T-cell (primary cell): ENCODE measurements around the gene ST3GAL2. TPM values are rescaled to one million over a fixed set of nuclear protein-coding genes. Genes with fewer than 3 reads are reported as not detected.

Experiments used
- ATAC-seq, 4 experiments: fragments of 200-7000 bp in 3 of 4; fragments of 150-1000 bp in 1 of 4; cut with Tn5 transposase; replicated peaks in 1 of 4; 1 replicate in 3 of 4; 2 replicates in 1 of 4; pipeline ENCODE4 v1.10.0; 2021; ENCODE audit warnings: moderate library complexity in 3 of 4, mild to moderate bottlenecking in 2 of 4, moderate number of reproducible peaks in 1 of 4
- CTCF ChIA-PET, 2 donors: fragments of 300-600 bp; sonication (Branson Sonifier 250); formaldehyde crosslinking; loops; one replicate each; lab custom pipeline; 2022; ENCODE audit warnings: antibody characterized with exemption in 2 of 2; lab: Charles Lee
- POLR2A ChIA-PET, 2 donors: fragments of 300-600 bp; sonication (Branson Sonifier 250); formaldehyde crosslinking; loops; one replicate each; lab custom pipeline; 2022; ENCODE audit warnings: antibody characterized with exemption in 2 of 2; lab: Charles Lee
- DNase-seq, 35 experiments: peaks; one replicate each; pipeline versions ENCODE4 v3.0.0 to v3.0.0-alpha.2; 2013 to 2023
- H3K27ac ChIP-seq: one replicate; pipeline ENCODE4 v1.5.1; 2013; ENCODE audit warnings: low read length
- H3K27me3 ChIP-seq, 2 experiments: replicated peaks in 1 of 2; 1 replicate in 1 of 2; 2 replicates in 1 of 2; pipeline versions ENCODE4 v1.6.1 to v1.7.0; 2013; ENCODE audit warnings: low read length in 1 of 2, mixed read lengths in 1 of 2; ENCODE audit not compliant: control insufficient read depth in 2 of 2, insufficient read depth in 2 of 2; ENCODE audit errors: extremely low read depth in 1 of 2
- H3K36me3 ChIP-seq, 2 donors: 1 replicate in 1 of 2; 2 replicates in 1 of 2; pipeline versions ENCODE4 v1.6.1 to v1.7.0; 2013; ENCODE audit warnings: low read length in 1 of 2; ENCODE audit not compliant: control insufficient read depth in 2 of 2, insufficient read depth in 1 of 2; ENCODE audit errors: extremely low read depth in 1 of 2
- H3K4me1 ChIP-seq, 2 experiments: 1 replicate in 1 of 2; 2 replicates in 1 of 2; pipeline versions ENCODE4 v1.6.1 to v1.7.0; 2013; ENCODE audit warnings: low read length in 2 of 2, mixed read lengths in 1 of 2; ENCODE audit not compliant: insufficient read depth in 2 of 2, control insufficient read depth in 1 of 2; ENCODE audit errors: extremely low read depth in 1 of 2
- H3K4me3 ChIP-seq, 2 donors: 1 replicate in 1 of 2; 2 replicates in 1 of 2; pipeline versions ENCODE4 v1.5.1 to v1.7.0; 2013; ENCODE audit warnings: mild to moderate bottlenecking in 2 of 2, low read length in 1 of 2, moderate library complexity in 1 of 2; ENCODE audit not compliant: control insufficient read depth in 1 of 2; ENCODE audit errors: extremely low read depth in 1 of 2
- H3K9me3 ChIP-seq: 2 replicates; pipeline ENCODE4 v1.7.0; 2013
- H3K27ac Mint-ChIP-seq, 2 donors: one replicate each; pipeline ENCODE4 v1.8.0; 2020 to 2021; ENCODE audit warnings: mild to moderate bottlenecking in 2 of 2, mixed read lengths in 2 of 2
- H3K27me3 Mint-ChIP-seq, 2 donors: one replicate each; pipeline ENCODE4 v1.8.0; 2021 to 2022; ENCODE audit warnings: mixed read lengths in 2 of 2
- H3K36me3 Mint-ChIP-seq: one replicate; pipeline ENCODE4 v1.8.0; 2021; ENCODE audit warnings: mixed read lengths
- H3K4me1 Mint-ChIP-seq, 3 donors: one replicate each; pipeline ENCODE4 v1.8.0; 2020 to 2022; ENCODE audit warnings: mixed read lengths in 3 of 3, mild to moderate bottlenecking in 1 of 3
- H3K4me3 Mint-ChIP-seq, 3 donors: one replicate each; pipeline ENCODE4 v1.8.0; 2020 to 2022; ENCODE audit warnings: mild to moderate bottlenecking in 3 of 3, mixed read lengths in 3 of 3, moderate library complexity in 3 of 3
- H3K9me3 Mint-ChIP-seq, 3 donors: one replicate each; pipeline ENCODE4 v1.8.0; 2020 to 2022; ENCODE audit warnings: mixed read lengths in 3 of 3
- WGBS: methylation state at CpG from one replicate; pipeline ENCODE4 v1.1.5; 2013; ENCODE audit warnings: missing lambda C conversion rate; ENCODE audit not compliant: insufficient coverage; 5-methylcytosine and 5-hydroxymethylcytosine counted together
- total RNA-seq, 35 experiments: library from RNA in 6 of 35; stranded (reverse) in 6 of 35; fragments of 120-200 nt in 1 of 35; gene quantifications; one replicate each; pipeline versions ENCODE4 v1.2.1 to v1.2.4 and lab custom pipeline; 2013 to 2026

The ST3GAL2 gene
- total RNA-seq, 5 donors from 2014 or later (not counting 1 experiment from before 2014, with no cell fraction given): 18.9 to 35.1 (median 30.2) TPM

DNA sequence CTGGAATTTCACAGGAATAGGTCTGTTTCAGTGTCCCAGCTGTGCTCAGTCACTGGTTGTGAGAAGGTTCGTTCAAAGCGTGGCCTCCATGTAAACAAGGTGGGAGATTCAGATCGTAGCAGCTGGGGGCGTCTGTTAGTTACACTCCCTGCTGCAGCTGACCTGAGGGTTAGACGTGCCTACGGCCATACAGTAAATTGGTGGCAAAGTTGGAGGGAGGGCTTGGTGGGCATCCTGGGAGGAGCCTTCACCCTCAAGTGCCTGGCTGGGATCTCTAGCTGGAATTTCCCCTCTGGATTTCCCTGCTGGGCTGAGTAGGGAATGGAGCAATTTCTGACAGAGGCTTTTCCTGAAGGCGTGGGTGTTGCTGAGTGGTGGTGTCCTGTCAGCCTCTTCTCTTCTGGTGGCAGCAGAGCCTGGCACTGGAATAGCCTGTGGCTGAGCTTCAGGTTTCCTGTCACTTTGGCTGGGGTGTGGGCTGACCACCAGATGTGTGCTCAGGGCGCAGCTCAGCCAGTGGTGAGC lies 21.9 kb upstream of the ST3GAL2 start:
- no peak overlapping the region for H3K4me3 Mint-ChIP-seq
- no peaks in the 10 kb centered on the region for H3K27me3 Mint-ChIP-seq
- POLR2A ChIA-PET: interaction anchor here in 1 of 2 donors (0.5 to 0.6 kb wide), 2 partner anchors 134 to 172 kb away, joined by 4 to 5 read pairs; no protein-coding TSS in a partner anchor
- peaks cover 8% of the 10 kb centered on the region for H3K36me3 Mint-ChIP-seq
- no peak for DNase-seq
- no peak for ATAC-seq
- H3K9me3 Mint-ChIP-seq: no peaks in the 10 kb centered on the region
- H3K4me1 Mint-ChIP-seq: peaks cover 6 to 10% (median 9%) of the 10 kb centered on the region in 3 donors
- Histone ChIP-seq H3K9me3 (no peaks in the 10 kb centered on the region), H3K4me3 (no peak overlapping the region), H3K4me1 (peaks cover 0 to 3% of the 10 kb centered on the region in 2 experiments), H3K27ac (no peak overlapping the region), H3K27me3 (no peaks in the 10 kb centered on the region), H3K36me3 (peaks cover 16 to 17% of the 10 kb centered on the region in 2 donors)
- H3K27ac Mint-ChIP-seq: no peak overlapping the region
- CTCF ChIA-PET: no interaction called here
- WGBS: 85% methylated on average over 8 of the region's 8 CpGs

DNA sequence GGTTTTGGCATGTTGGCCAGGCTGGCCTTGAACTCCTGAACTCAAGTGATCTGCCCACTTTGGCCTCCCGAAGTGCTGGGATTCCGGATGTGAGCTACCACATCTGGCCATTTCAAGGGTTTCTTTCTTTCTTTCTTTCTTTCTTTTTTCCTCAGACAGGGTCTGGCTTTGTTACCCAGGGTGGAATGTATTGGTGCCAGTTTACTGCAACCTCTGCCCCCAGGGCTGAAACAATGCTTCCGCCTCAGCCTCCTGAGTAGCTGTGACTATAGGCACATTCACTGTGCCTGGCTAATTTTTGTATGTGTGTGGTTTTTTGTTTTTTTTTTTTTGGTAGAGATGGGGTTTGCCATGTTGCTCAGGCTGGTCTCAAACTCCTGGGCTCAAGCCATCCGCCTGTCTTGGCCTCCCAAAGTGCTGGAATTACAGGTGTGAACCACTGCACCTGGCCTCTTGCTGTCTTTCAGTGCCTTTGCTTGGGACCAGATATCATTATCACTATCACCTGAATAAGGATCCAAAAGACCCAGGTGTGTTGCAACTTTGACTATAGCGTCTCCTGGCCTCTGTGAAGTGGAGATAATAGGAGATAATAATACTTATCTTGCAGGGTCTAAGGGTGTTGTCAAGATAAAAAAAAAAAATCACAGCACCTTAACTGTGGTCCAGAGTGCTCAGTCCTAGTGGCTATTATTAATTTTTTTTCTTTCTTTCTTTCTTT lies 18.7 kb upstream of the ST3GAL2 start:
- no peak overlapping the region for H3K27ac Mint-ChIP-seq
- no peaks in the 10 kb centered on the region for H3K9me3 ChIP-seq
- DNase-seq (no peak), ATAC-seq (no peak)
- POLR2A ChIA-PET: interaction anchor here in 1 of 2 donors (0.7 kb wide), 1 partner anchor 24 kb away, joined by 3 read pairs; no protein-coding TSS in a partner anchor
- WGBS: 100% methylated on average over 2 of the region's 5 CpGs
- H3K4me3 ChIP-seq: no peak overlapping the region
- no peak overlapping the region for H3K27ac ChIP-seq
- H3K36me3 Mint-ChIP-seq: no peaks in the 10 kb centered on the region
- CTCF ChIA-PET: interaction anchor here in 1 of 2 donors (0.6 kb wide), 1 partner anchor 89 kb away, joined by 3 read pairs; no protein-coding TSS in a partner anchor
- H3K9me3 Mint-ChIP-seq: no peaks in the 10 kb centered on the region
- H3K4me3 Mint-ChIP-seq: no peak overlapping the region
- no peaks in the 10 kb centered on the region for H3K27me3 Mint-ChIP-seq
- peaks cover 0 to 6% of the 10 kb centered on the region in 2 donors for H3K36me3 ChIP-seq
- peaks cover 18 to 29% (median 22%) of the 10 kb centered on the region in 3 donors for H3K4me1 Mint-ChIP-seq
- no peaks in the 10 kb centered on the region for H3K27me3 ChIP-seq
- peaks cover 7 to 23% of the 10 kb centered on the region in 2 experiments for H3K4me1 ChIP-seq

DNA sequence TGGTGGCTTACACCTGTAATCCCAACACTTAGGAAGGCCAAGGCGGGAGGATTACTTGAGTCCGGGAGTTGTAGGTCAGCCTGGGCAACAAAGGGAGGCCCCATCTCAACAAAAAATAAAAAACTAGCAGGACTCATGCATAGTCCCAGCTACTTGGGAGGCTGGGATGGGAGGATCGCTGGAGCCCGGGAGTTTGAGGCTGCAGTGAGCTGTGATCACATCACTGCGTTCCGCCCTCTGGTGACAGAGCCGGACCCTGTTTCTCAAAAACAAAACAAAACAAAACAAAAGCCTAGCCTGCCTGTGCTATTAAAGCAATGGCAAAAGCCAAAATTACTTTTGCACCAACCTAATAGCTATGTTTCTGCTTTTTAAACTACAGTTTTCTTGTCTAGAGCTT lies 17.0 kb upstream of the ST3GAL2 start:
- POLR2A ChIA-PET: no interaction called here

DNA sequence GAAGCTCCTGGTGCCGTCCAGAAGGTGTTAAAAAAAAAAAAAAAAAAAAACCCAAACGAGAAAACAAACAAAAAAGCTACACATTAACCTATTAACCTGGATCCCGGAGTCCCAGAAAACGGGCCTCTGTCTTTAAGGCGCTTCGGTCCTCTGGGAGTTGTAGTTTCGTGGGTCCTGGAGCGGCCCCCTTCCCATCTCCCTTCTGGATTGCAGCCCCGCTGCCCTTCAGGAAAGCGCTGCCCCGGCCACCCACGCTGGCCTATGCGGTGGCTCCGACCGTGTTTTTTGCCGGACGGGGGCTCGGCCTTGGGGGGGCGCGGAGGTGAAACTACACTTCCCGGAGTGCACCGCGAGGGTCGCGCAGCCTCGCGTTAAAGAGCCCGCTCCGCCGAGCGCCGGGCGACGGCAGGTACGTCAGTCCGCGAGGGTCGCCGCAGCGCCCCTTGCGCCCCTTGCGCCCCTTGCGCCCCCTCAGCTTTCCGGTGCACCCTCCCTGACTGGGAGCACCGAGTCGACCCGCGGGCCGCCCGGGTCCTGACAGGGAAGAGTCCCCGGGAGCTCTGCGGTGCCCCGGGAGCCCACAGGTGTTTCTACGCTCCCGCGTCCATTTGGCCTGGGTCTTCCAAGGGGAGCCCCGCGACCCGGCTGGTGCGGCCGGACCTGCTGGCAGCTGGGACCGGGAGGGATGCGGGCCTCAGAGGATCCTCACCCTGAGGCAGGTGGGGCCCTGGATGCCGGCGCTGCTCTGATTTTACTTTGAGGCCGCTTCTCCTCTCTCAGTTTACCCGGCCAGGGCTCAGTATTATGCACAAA lies 15.5 kb upstream of the ST3GAL2 start, which contains the start of gene FCSK:
Gene FCSK, plus strand, starts transcription at position 374 of the 813 bp plus-strand sequence. CDS start 8,596 bp downstream, outside the sequence.
- peaks cover 18 to 32% (median 28%) of the 10 kb centered on the region in 3 donors for H3K4me1 Mint-ChIP-seq
- peak; percentile 9 to 81 (median 57) for DNase-seq
- H3K27ac ChIP-seq: peak within 1 kb of the TSS; percentile 92
- peak within 1 kb of the TSS; percentile 84 to 91 (median 87) for H3K4me3 Mint-ChIP-seq
- H3K4me3 ChIP-seq: peak within 1 kb of the TSS; percentile 93 to 98
- peaks cover 0 to 2% of the 10 kb centered on the region in 2 experiments for H3K27me3 ChIP-seq
- H3K27ac Mint-ChIP-seq: peak within 1 kb of the TSS; percentile 85 to 91
- CTCF ChIA-PET: interaction anchor here (0.6 to 1.9 kb wide), 8 partner anchors 22 to 302 kb away, joined by 3 to 6 read pairs (median 4); partner anchors contain the start of gene COG4 (in 1 of the 2)
- POLR2A ChIA-PET: interaction anchor here (0.6 to 1.5 kb wide), 9 partner anchors 18 to 199 kb away, joined by 3 to 11 read pairs (median 4); partner anchors contain the start of genes AARS1 (in 1 of the 2) and COG4 (in 1 of the 2)
- peaks cover 7 to 23% of the 10 kb centered on the region in 2 experiments for H3K4me1 ChIP-seq
- no peaks in the 10 kb centered on the region for H3K27me3 Mint-ChIP-seq
- no peaks in the 10 kb centered on the region for H3K9me3 Mint-ChIP-seq
- WGBS: under 1% methylated on average over 57 of the region's 67 CpGs
- H3K36me3 Mint-ChIP-seq: no peaks in the 10 kb centered on the region
- no peaks in the 10 kb centered on the region for H3K9me3 ChIP-seq
- peak; percentile 94 to 95 (median 95) for ATAC-seq
- H3K36me3 ChIP-seq: no peaks in the 10 kb centered on the region

More for the DNA sequence above, 17.0 kb upstream of the ST3GAL2 start:
- ATAC-seq: no peak
- no peaks in the 10 kb centered on the region for H3K36me3 Mint-ChIP-seq
- no peak for DNase-seq
- H3K27ac Mint-ChIP-seq: peak overlapping the region in 1 of 2 donors; percentile 25
- Histone ChIP-seq H3K4me3 (no peak overlapping the region), H3K36me3 (no peaks in the 10 kb centered on the region), H3K27me3 (peaks cover 0 to 2% of the 10 kb centered on the region in 2 experiments), H3K9me3 (no peaks in the 10 kb centered on the region), H3K27ac (no peak overlapping the region), H3K4me1 (peaks cover 7 to 23% of the 10 kb centered on the region in 2 experiments)
- 100% methylated on average over 3 of the region's 7 CpGs for WGBS
- CTCF ChIA-PET: no interaction called here
- no peaks in the 10 kb centered on the region for H3K27me3 Mint-ChIP-seq
- H3K4me1 Mint-ChIP-seq: peaks cover 18 to 27% (median 22%) of the 10 kb centered on the region in 3 donors
- peak overlapping the region; percentile 84 to 91 (median 87) for H3K4me3 Mint-ChIP-seq
- H3K9me3 Mint-ChIP-seq: no peaks in the 10 kb centered on the region

DNA sequence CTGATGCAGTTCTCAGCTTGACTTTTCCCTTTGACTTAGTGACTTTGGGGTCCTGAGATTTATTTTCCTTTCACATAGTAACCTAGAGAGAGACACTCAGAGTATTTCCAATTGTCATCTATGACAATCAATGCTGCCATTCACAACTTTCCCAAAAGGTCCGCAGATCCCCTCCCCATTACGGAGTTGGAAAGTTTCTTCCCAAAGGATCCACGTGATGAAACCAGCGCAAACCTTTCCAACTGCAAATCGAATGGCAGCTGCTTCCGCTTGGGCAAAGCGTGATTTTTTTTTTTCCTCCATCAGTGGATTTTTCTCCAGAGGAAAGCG lies 15.0 kb upstream of the ST3GAL2 start:
- H3K4me1 ChIP-seq: peaks cover 7 to 23% of the 10 kb centered on the region in 2 experiments
- H3K9me3 Mint-ChIP-seq: no peaks in the 10 kb centered on the region
- H3K4me3 Mint-ChIP-seq: peak overlapping the region; percentile 84 to 91 (median 87)
- no peaks in the 10 kb centered on the region for H3K27me3 Mint-ChIP-seq
- POLR2A ChIA-PET: interaction anchor here (0.6 to 1.5 kb wide), 9 partner anchors 18 to 200 kb away, joined by 3 to 11 read pairs (median 4); partner anchors contain the start of genes AARS1 (in 1 of the 2) and COG4 (in 1 of the 2)
- H3K27me3 ChIP-seq: peaks cover 0 to 2% of the 10 kb centered on the region in 2 experiments
- DNase-seq: no peak
- H3K4me1 Mint-ChIP-seq: peaks cover 18 to 32% (median 28%) of the 10 kb centered on the region in 3 donors
- 0% methylated on average over 5 of the region's 8 CpGs for WGBS
- H3K36me3 Mint-ChIP-seq: no peaks in the 10 kb centered on the region
- CTCF ChIA-PET: interaction anchor here in 1 of 2 donors (0.6 to 1.9 kb wide), 6 partner anchors 35 to 302 kb away, joined by 3 to 6 read pairs (median 4); partner anchors contain the start of gene COG4
- no peaks in the 10 kb centered on the region for H3K9me3 ChIP-seq
- H3K36me3 ChIP-seq: no peaks in the 10 kb centered on the region
- H3K27ac ChIP-seq: peak overlapping the region; percentile 92
- no peak for ATAC-seq
- H3K27ac Mint-ChIP-seq: peak overlapping the region; percentile 85 to 91
- H3K4me3 ChIP-seq: peak overlapping the region; percentile 93 to 98
